ENCODE measurements around the gene SPRING1.

- no peak for TF ChIP-seq CTCF (IDR thresholded peaks at IDR 0.05)
- TF ChIP-seq EP300 (IDR thresholded peaks at IDR 0.05): no peak
- TF ChIP-seq POLR2AphosphoS5 (IDR thresholded peaks at IDR 0.05): no peak
These were observed 12.4 kb upstream of the SPRING1 start for GRCh38 chr12:116750298-116750697.

All from sigmoid colon (tissue), 4 donors.